B cell (primary cell): Measurements from ENCODE around the gene AMD1.

ENCODE experiments used
- EZH2 ChIP-seq: IDR thresholded peaks from 2 replicates; pipeline ENCODE4 v1.6.1; 2012; ENCODE audit warnings: borderline replicate concordance, low read depth, mild to moderate bottlenecking, moderate library complexity, low read length; ENCODE audit not compliant: insufficient read depth, poor library complexity, severe bottlenecking
- TF ChIP-seq, protein P1 (sequence below): fragments of 200-600 bp; IDR thresholded peaks from one replicate; pipeline ENCODE4 v1.8.0; 2022; ENCODE audit warnings: antibody characterized with exemption, mild to moderate bottlenecking

DNA sequence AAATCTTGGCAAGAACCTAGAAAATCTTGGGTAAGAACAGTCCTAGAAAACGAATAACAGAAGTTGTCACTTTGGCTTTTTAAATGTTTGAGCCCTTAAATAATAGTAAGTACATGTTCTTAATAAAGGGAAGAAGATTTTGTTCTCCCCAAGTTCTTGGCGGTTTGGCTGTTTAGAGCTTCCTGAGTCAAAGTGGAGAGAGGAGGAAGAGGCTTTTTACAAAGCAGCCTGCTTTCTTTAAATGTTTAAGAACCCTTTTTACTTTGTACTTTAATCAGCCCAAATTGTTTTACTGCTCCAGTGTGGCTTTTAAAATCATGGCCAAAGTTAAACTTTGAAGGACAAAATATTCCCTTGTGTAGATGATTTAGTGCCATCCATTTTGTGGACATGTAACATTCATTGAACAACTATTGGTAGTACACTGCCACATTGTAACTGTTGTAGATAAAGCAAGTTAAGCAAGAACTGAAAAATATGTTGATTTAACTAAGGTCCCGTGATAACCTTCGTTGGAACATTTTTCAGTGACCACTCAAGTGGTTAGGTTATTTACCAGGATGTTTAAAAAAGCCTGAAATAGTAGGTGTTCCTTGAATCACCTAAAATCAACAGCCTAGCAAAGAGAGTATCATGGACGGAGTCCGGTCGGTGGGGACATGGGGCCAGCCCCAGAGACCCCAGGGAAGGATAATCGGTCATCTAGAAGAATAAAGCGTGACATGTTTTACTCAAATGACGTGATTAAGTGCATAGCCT, 2.4 kb downstream of the AMD1 start:
- TF ChIP-seq, protein P1, sequence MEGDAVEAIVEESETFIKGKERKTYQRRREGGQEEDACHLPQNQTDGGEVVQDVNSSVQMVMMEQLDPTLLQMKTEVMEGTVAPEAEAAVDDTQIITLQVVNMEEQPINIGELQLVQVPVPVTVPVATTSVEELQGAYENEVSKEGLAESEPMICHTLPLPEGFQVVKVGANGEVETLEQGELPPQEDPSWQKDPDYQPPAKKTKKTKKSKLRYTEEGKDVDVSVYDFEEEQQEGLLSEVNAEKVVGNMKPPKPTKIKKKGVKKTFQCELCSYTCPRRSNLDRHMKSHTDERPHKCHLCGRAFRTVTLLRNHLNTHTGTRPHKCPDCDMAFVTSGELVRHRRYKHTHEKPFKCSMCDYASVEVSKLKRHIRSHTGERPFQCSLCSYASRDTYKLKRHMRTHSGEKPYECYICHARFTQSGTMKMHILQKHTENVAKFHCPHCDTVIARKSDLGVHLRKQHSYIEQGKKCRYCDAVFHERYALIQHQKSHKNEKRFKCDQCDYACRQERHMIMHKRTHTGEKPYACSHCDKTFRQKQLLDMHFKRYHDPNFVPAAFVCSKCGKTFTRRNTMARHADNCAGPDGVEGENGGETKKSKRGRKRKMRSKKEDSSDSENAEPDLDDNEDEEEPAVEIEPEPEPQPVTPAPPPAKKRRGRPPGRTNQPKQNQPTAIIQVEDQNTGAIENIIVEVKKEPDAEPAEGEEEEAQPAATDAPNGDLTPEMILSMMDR, result no peak
- no peak for TF ChIP-seq EZH2
